A204.1 (cell line): ENCODE data around the gene EPHB2.

ENCODE experiments used
- FAIRE-seq: peaks from 2 replicates; lab custom pipeline; 2012; peaks lifted over from hg19 to GRCh38; lab: Jason Lieb, UNC

The EPHB2 gene

DNA sequence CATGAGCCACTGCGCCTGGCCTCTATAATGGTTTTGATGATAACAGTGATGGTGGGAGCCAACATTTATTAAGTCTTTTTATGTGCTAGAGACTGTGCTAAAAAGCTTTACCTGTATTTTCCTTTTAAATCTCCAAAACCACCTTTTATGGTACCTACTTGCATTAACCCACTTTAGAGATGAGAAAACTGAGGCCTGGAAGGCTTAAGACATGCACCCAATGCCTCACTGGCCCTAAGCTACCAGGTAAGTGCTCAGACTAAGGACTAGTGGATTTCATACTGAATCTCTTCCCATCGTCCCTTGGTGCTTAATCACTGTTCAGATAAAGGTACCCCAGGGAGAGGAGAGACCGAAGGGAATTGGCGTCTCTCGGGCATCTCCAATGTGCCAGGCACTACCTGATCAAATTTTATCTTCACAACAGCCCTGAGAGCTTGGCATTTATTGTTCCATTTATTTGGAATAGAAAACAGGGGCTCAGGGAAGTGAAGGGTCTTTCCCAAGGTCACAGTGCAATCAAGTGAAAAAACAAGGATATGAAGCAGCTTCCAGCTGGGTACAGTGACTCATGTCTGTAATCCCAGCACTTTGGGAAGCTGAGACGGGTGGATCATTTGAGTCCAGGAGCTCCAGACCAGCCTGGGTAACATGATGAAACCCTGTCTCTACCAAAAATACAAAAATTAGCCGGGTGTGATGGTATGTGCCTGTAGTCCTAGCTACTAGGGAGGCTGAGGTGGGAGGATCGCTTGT, 177.9 kb downstream of the EPHB2 start:
- FAIRE-seq, result no peak

DNA sequence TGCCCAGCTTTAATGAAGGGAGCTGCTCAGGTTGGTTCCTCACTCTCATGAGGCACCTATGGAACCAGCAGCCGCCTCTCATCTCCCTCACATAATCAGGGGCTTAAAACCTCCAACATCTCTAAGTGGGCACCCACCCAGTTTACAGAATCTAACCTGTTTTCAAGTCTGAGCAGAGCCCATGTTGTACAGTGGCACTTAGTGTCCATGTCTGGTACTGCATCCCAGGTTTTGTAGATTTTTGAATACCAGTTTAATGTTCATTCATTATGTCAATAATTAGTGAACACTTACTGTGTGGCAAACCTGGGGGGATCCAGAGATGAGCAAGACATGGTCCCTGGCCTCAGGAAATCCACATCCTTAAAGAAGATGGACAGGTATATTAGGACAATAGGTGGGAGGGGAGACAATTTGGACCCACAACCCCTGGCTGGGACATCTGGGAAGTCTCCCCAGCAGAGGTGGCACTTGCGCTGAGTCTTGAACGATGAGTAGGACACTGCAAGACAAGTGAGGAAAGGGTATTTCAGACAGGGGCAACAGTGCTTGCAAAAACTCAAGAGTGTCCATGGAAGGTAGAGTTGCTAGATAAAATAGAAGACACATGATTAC, 178.7 kb downstream of the EPHB2 start:
- peak; percentile 65 for FAIRE-seq

DNA sequence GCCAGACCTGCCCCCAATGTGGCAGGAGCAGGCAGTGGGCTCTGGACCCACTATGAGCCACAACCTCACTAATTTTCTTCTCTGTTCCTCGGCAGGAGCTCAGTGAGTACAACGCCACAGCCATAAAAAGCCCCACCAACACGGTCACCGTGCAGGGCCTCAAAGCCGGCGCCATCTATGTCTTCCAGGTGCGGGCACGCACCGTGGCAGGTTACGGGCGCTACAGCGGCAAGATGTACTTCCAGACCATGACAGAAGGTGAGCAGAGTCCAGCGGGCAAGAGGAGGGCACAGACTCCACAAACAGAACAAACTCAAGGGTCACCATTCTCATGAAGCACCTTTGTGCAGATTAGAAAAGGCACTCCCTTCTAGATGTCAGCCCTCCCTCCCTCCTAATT, 182.2 kb downstream of the EPHB2 start:
- FAIRE-seq, result no peak

- no peak for FAIRE-seq
Observed at GRCh38 chr1:22893292-22893691, 182.7 kb downstream of the EPHB2 start.

DNA sequence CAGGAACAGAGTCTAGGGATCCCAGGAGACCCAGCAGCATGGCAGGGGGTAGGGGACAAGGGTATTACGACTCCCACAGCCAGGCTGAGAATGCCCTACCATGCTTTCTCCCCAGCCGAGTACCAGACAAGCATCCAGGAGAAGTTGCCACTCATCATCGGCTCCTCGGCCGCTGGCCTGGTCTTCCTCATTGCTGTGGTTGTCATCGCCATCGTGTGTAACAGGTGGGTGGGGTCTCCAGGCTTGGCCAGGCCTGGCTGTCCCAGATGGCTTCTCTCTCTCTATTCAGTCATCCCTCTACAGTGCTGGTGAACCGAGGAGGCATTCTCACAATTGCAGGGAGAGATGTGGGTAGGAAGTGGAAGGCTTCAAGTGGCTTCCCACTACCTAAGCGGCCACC, 184.7 kb downstream of the EPHB2 start:
- no peak for FAIRE-seq

- FAIRE-seq, result no peak
Observed at GRCh38 chr1:22896184-22896583, 185.5 kb downstream of the EPHB2 start.

DNA sequence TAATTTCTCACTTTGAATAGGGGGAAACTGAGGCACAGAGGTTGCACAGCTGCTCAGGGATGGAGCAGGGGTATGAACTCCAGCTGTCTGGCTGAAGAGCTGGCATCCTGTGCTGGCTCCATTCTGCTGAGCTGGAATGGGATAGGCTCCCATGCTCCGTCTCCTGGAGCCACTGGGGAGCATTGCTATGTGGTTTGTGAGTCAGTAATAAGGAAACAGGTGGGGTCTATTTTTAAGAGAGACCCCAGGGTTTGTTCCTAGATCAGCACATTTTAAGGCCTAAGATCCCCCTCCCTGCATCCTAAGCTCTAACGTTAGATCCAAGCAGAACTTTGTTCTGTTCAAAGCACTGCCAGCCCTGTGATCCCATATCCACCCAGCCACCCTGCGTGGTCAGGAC, 189.8 kb downstream of the EPHB2 start:
- FAIRE-seq, result no peak

GRCh38 chr1:22903113-22903512, 192.5 kb downstream of the EPHB2 start:
- FAIRE-seq, result no peak

DNA sequence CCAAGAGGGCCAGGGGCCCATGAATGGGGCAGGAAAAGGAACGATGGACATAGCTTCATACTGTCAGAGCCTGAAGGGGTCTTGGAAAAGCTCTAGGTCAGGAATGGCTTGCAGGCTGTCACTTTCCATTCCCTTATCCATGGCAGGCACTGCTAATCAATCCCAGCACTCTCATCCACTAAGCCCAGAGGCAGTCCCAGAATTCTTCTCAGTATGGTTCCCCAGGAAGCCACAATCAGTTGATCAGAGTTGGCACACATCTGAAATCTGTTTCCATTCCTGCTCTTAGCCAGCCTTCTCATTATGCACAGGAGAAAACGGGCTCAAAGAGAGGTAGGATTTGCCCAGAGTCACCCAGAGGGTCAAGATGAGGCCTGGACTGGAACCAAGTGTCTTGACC, 196.3 kb downstream of the EPHB2 start:
- FAIRE-seq, result no peak

- FAIRE-seq, result no peak
Observed at GRCh38 chr1:22907528-22907927, 196.9 kb downstream of the EPHB2 start.

- FAIRE-seq, result no peak
Observed at GRCh38 chr1:22908880-22909426, 198.3 kb downstream of the EPHB2 start.

GRCh38 chr1:22910286-22910685, 199.6 kb downstream of the EPHB2 start:
- no peak for FAIRE-seq

DNA sequence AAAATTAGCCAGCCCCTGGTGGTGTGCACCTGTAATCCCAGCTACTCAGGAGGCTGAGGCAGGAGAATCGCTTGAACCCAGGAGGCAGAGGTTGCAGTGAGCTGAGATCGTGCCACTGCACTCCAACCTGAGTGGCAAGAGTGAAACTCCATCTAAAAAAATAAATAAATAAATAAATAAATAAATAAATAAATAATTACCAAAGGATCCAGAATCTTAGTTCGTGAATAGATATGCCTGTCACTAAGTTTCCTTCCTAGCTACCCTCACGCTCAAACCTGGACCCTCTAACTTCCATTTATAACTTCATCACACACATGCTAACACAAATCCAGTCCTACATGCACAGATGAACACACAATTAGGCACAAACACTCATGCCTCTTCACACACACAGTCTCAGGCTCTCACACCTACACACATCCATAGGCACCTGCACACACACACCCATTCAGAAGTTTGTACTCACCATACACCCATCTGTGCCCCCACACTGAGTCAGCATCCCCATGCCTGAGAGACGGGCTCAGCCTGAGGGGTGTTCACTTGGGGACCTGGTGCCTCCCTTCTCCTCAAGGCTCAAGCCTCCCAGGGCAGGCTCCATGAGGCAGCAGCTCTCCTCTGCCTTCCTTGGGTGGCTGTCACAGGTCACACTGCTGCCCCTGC, 200.5 kb downstream of the EPHB2 start:
- FAIRE-seq, result no peak

DNA sequence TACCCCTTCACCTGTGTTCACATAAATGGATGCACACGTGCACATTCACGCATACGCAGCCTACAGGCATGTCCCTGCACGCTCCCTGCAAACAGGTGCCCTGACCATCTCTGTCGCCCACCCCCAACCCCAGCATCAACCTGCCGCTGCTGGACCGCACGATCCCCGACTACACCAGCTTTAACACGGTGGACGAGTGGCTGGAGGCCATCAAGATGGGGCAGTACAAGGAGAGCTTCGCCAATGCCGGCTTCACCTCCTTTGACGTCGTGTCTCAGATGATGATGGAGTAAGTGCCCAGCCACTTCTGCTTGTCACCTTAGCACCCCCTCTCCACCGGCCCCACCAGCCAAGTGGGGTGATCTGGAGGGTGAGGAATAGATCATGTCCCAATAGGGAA, 201.7 kb downstream of the EPHB2 start:
- FAIRE-seq, result no peak

DNA sequence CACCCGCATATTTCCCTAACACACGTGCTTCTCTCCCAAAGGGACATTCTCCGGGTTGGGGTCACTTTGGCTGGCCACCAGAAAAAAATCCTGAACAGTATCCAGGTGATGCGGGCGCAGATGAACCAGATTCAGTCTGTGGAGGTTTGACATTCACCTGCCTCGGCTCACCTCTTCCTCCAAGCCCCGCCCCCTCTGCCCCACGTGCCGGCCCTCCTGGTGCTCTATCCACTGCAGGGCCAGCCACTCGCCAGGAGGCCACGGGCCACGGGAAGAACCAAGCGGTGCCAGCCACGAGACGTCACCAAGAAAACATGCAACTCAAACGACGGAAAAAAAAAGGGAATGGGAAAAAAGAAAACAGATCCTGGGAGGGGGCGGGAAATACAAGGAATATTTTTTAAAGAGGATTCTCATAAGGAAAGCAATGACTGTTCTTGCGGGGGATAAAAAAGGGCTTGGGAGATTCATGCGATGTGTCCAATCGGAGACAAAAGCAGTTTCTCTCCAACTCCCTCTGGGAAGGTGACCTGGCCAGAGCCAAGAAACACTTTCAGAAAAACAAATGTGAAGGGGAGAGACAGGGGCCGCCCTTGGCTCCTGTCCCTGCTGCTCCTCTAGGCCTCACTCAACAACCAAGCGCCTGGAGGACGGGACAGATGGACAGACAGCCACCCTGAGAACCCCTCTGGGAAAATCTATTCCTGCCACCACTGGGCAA, 202.9 kb downstream of the EPHB2 start:
- FAIRE-seq, result no peak

DNA sequence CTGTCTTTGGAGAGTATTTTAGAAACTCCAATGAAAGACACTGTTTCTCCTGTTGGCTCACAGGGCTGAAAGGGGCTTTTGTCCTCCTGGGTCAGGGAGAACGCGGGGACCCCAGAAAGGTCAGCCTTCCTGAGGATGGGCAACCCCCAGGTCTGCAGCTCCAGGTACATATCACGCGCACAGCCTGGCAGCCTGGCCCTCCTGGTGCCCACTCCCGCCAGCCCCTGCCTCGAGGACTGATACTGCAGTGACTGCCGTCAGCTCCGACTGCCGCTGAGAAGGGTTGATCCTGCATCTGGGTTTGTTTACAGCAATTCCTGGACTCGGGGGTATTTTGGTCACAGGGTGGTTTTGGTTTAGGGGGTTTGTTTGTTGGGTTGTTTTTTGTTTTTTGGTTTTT, 203.5 kb downstream of the EPHB2 start:
- no peak for FAIRE-seq

- no peak for FAIRE-seq
Observed at GRCh38 chr1:22914633-22915217, 204.1 kb downstream of the EPHB2 start.

DNA sequence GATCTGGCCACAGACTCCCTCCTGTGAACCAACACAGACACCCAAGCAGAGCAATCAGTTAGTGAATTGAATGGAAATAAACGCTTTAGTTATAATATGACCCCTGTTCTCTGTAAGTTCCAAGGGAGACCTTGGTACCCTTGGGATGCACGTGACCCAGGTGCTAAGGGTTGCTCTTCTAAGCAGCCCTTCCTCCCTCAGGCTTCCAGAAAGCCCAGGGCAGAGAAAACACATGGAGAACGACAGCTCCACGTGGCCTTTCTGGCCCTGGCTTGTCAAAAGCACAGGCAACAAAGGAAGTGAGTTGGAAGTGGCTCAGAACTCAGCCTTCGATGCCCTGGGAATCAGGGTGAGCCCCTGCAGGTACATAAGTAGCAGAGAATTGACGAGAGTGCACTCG, 204.6 kb downstream of the EPHB2 start:
- FAIRE-seq, result no peak

- FAIRE-seq, result no peak
Observed at GRCh38 chr1:22915816-22916470, 205.3 kb downstream of the EPHB2 start.

DNA sequence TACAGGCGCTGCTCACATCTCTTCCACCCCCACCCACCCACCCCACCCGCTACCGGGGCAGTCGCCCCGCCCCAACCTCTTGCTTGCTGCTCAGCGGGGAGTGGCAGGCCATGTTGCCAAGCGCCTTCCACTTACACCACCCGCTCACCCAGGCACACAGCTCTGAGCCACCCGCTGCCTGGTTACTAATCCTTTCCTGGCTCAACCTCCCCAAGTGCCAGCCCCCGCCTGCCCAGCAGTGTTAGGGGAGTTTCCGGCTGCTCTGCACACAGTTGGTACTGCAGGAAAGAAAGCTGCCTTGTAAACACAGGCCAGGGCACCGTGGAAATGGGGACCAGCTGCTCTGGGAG, 205.8 kb downstream of the EPHB2 start:
- FAIRE-seq, result no peak

- FAIRE-seq, result no peak
Observed at GRCh38 chr1:22917989-22918388, 207.3 kb downstream of the EPHB2 start.

DNA sequence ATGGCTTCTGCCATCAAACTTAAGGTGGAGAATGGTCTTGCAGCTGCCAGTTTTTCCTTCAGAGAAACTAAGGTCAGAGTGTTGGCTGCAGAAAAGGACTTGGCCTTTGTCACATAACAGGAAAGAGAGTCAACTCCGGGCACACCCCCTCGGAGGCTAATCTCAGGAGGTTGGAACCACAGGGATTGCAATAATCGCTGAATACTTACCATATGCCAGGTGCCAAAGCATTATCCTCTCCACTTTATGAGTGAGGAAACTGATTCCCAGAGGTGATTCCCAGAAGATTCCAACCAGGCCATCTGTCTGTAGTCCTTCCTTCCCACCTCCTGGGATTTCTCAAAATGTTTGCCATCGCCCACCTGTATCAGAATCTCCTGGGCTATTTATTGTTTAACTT, 208.0 kb downstream of the EPHB2 start:
- no peak for FAIRE-seq
